PFSK-1 (cell line): Measurements from ENCODE around the gene MMP2.

Experiments
- FOXP2 ChIP-seq: optimal IDR thresholded peaks from 2 replicates; pipeline ENCODE3; 2011; ENCODE audit warnings: borderline replicate concordance, control low read depth, inconsistent platforms; ENCODE audit not compliant: insufficient read depth; ENCODE audit errors: extremely low read length, extremely low read depth
- POLR2AphosphoS5 ChIP-seq: IDR thresholded peaks from 2 replicates; pipeline ENCODE4 v1.6.1; 2012; ENCODE audit warnings: low read depth, mild to moderate bottlenecking, control low read depth, low read length, moderate library complexity
- SIN3A ChIP-seq: IDR thresholded peaks from 2 replicates; pipeline ENCODE4 v1.6.1; 2012; ENCODE audit warnings: mild to moderate bottlenecking, low read length, moderate library complexity, borderline replicate concordance; ENCODE audit not compliant: insufficient read depth
- TAF1 ChIP-seq: IDR thresholded peaks from 2 replicates; pipeline ENCODE4 v1.6.1; 2012; ENCODE audit warnings: low read length, control low read depth, borderline replicate concordance; ENCODE audit not compliant: insufficient read depth
- TF ChIP-seq, protein P1 (sequence below), 2 experiments: IDR thresholded peaks; 2 replicates each; pipeline versions ENCODE4 v1.6.1 to v1.8.0; 2011 to 2012; ENCODE audit warnings: low read depth in 2 of 2, low read length in 2 of 2, control low read depth in 1 of 2, inconsistent platforms in 1 of 2, mild to moderate bottlenecking in 1 of 2, moderate library complexity in 1 of 2; ENCODE audit not compliant: insufficient read depth in 1 of 2

Gene MMP2

DNA sequence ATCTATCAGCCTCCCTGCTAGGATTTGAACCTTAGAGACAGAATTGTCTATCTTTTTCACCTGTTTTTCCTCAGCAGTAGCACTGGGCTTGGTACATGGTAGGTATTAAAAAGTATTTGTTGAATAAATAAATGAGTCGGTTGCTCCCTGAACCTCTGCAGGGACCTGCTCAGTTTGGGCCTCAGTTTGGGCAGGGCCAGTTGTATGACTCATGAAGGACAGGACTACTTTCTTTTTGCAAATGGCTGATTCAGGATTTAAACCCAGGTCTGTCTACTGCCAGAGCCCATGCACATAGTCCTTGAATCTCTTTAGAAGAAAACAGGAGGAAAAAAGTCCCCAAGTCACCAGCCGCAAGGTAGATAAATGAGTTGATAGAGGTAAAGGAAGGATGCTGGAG lies 3.1 kb downstream of the MMP2 start:
- no peak for TF ChIP-seq TAF1
- TF ChIP-seq POLR2AphosphoS5, result no peak
- TF ChIP-seq SIN3A, result no peak
- TF ChIP-seq, protein P1, sequence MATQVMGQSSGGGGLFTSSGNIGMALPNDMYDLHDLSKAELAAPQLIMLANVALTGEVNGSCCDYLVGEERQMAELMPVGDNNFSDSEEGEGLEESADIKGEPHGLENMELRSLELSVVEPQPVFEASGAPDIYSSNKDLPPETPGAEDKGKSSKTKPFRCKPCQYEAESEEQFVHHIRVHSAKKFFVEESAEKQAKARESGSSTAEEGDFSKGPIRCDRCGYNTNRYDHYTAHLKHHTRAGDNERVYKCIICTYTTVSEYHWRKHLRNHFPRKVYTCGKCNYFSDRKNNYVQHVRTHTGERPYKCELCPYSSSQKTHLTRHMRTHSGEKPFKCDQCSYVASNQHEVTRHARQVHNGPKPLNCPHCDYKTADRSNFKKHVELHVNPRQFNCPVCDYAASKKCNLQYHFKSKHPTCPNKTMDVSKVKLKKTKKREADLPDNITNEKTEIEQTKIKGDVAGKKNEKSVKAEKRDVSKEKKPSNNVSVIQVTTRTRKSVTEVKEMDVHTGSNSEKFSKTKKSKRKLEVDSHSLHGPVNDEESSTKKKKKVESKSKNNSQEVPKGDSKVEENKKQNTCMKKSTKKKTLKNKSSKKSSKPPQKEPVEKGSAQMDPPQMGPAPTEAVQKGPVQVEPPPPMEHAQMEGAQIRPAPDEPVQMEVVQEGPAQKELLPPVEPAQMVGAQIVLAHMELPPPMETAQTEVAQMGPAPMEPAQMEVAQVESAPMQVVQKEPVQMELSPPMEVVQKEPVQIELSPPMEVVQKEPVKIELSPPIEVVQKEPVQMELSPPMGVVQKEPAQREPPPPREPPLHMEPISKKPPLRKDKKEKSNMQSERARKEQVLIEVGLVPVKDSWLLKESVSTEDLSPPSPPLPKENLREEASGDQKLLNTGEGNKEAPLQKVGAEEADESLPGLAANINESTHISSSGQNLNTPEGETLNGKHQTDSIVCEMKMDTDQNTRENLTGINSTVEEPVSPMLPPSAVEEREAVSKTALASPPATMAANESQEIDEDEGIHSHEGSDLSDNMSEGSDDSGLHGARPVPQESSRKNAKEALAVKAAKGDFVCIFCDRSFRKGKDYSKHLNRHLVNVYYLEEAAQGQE (IDR thresholded peaks at IDR 0.05; ENCODE audit: insufficient read depth in 1 of 2, low read depth in 2 of 2, low read length in 2 of 2), result no peak
- TF ChIP-seq FOXP2, result no peak

GRCh38 chr16:55487048-55487803 lies 8.2 kb downstream of the MMP2 start:
- no peak for TF ChIP-seq SIN3A
- TF ChIP-seq FOXP2, result no peak
- no peak for TF ChIP-seq TAF1
- no peak for TF ChIP-seq POLR2AphosphoS5
- TF ChIP-seq, protein P1 (IDR thresholded peaks at IDR 0.05; ENCODE audit: insufficient read depth in 1 of 2, low read depth in 2 of 2, low read length in 2 of 2), result no peak

GRCh38 chr16:55488306-55488705 lies 9.3 kb downstream of the MMP2 start:
- no peak for TF ChIP-seq FOXP2

- TF ChIP-seq, protein P1 (IDR thresholded peaks at IDR 0.05; ENCODE audit: insufficient read depth in 1 of 2, low read depth in 2 of 2, low read length in 2 of 2), result no peak
- TF ChIP-seq SIN3A, result no peak
- TF ChIP-seq POLR2AphosphoS5, result no peak
- no peak for TF ChIP-seq FOXP2
- no peak for TF ChIP-seq TAF1
These were observed 10.3 kb downstream of the MMP2 start for GRCh38 chr16:55489119-55489955.

- TF ChIP-seq FOXP2 (no peak), POLR2AphosphoS5 (no peak), TAF1 (no peak), SIN3A (no peak)
- TF ChIP-seq, protein P1 (IDR thresholded peaks at IDR 0.05; ENCODE audit: insufficient read depth in 1 of 2, low read depth in 2 of 2, low read length in 2 of 2), result no peak
These were observed 10.9 kb downstream of the MMP2 start for GRCh38 chr16:55489956-55490265.
